NK-92 (cell line): ENCODE data around the gene MYG1.
"Not testable (repeated sequence)": the region's sequence is repeated elsewhere in the genome, so short reads cannot be mapped to it uniquely, and the experiment has no call there.

ENCODE experiments used
- DNase-seq: peaks from one replicate; lab custom pipeline; 2025; ENCODE audit not compliant: unreplicated experiment; lab: John Stamatoyannopoulos, UW

The MYG1 gene

GRCh38 chr12:53326460-53327185 is 27.1 kb downstream of the MYG1 start:
- no peak for DNase-seq

- no peak for DNase-seq
Measured at GRCh38 chr12:53327435-53328042, 28.0 kb downstream of the MYG1 start.

- DNase-seq = no peak
Measured at GRCh38 chr12:53328043-53328435, 28.5 kb downstream of the MYG1 start.

GRCh38 chr12:53330671-53331070 is 31.2 kb downstream of the MYG1 start:
- no peak for DNase-seq

GRCh38 chr12:53332339-53332738 is 32.8 kb downstream of the MYG1 start:
- not testable (repeated sequence) for DNase-seq

GRCh38 chr12:53332744-53333143 is 33.2 kb downstream of the MYG1 start:
- DNase-seq = no peak

- DNase-seq = no peak
Measured at GRCh38 chr12:53333289-53333688, 33.8 kb downstream of the MYG1 start.

GRCh38 chr12:53333845-53334244 is 34.4 kb downstream of the MYG1 start:
- DNase-seq = no peak

- DNase-seq = no peak
Measured at GRCh38 chr12:53334822-53335221, 35.3 kb downstream of the MYG1 start.

GRCh38 chr12:53336181-53336681 is 36.7 kb downstream of the MYG1 start, which contains the start of gene SP7:
Gene SP7 (minus strand): TSS chr12:53336354. CDS start chr12:53335646, 708 bp downstream.
- DNase-seq = no peak

- no peak for DNase-seq
Measured at GRCh38 chr12:53338017-53338416, 38.5 kb downstream of the MYG1 start.

- no peak for DNase-seq
Measured at GRCh38 chr12:53338916-53339315, 39.4 kb downstream of the MYG1 start.

- DNase-seq = no peak
Measured at GRCh38 chr12:53340398-53340797, 40.9 kb downstream of the MYG1 start.

GRCh38 chr12:53343449-53343848 is 44.0 kb downstream of the MYG1 start:
- no peak for DNase-seq

GRCh38 chr12:53343969-53344368 is 44.5 kb downstream of the MYG1 start:
- no peak for DNase-seq

- no peak for DNase-seq
Measured at GRCh38 chr12:53344487-53344823, 45.0 kb downstream of the MYG1 start.

GRCh38 chr12:53344824-53345485 is 45.5 kb downstream of the MYG1 start:
- no peak for DNase-seq

GRCh38 chr12:53345486-53346188 is 46.1 kb downstream of the MYG1 start:
- no peak for DNase-seq

GRCh38 chr12:53346491-53346890 is 47.0 kb downstream of the MYG1 start:
- DNase-seq = no peak

GRCh38 chr12:53347905-53348304 is 48.4 kb downstream of the MYG1 start:
- no peak for DNase-seq
